Measurements from ENCODE around the gene TBRG4.

TBRG4 gene

DNA sequence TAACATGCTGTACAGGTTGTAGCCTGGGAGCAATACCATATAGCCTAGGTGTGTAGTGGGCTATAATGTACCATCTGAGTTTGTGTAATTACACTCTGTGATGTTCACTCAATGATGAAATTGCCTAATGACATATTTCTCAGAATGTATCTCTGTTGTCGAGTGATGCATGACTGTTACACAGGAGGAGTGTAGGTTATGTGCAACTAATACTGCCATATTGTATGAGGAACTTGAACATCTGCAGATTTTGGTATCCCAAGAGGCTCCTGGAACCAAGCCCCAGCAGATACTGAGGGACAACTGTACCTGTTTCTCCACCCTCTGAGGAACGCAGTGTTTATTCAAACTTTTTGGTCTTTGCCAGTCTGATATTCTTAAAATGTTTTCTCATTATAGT, 61.3 kb downstream of the TBRG4 start:
- DNase-seq, result no peak

Data from NCI-H146 (cell line).